ENCODE data around the gene MEAK7.

- no peak for TF ChIP-seq POLR2A (IDR thresholded peaks at IDR 0.05; ENCODE audit: control extremely low read depth in 1 of 2, low read depth in 2 of 2, low read length in 2 of 2)
- no peak for TF ChIP-seq CTCF (IDR thresholded peaks at IDR 0.05; ENCODE audit: control extremely low read depth in 1 of 3, insufficient read depth in 1 of 3, low read depth in 1 of 3, low read length in 3 of 3)
- TF ChIP-seq SUZ12 (IDR thresholded peaks at IDR 0.05; ENCODE audit: low read length), result no peak
- no peak for TF ChIP-seq BACH1 (IDR thresholded peaks at IDR 0.05; ENCODE audit: low read length)
- TF ChIP-seq CREB1 (IDR thresholded peaks at IDR 0.05), result no peak
- TF ChIP-seq RAD21 (IDR thresholded peaks at IDR 0.05 in 1 of 2, conservative IDR thresholded peaks at IDR 0.05 in 1 of 2; ENCODE audit: low read depth in 2 of 2, low read length in 2 of 2), result no peak
These were observed 31.4 kb upstream of the MEAK7 start for GRCh38 chr16:84535851-84536250.
